ENCODE data around the gene JADE1. TPM values are rescaled to one million over a fixed set of nuclear protein-coding genes. Genes with fewer than 3 reads are reported as not detected.

The JADE1 gene
- total RNA-seq, 1 donor from 2014 or later = 19.0 TPM

GRCh38 chr4:128775916-128776315, 33.6 kb upstream of the JADE1 start:
- no peak for TF ChIP-seq CTCF (conservative IDR thresholded peaks at IDR 0.05; ENCODE audit: low read depth, low read length)
- H3K4me3 ChIP-seq (ENCODE audit: low read depth, low read length) = no peak overlapping the region
- DNase-seq (ENCODE audit: low read depth) = no peak

GRCh38 chr4:128776794-128777216, 32.7 kb upstream of the JADE1 start:
- DNase-seq (ENCODE audit: low read depth) = peak; percentile 100
- no peak overlapping the region for H3K4me3 ChIP-seq (ENCODE audit: low read depth, low read length)
- no peak for TF ChIP-seq CTCF (conservative IDR thresholded peaks at IDR 0.05; ENCODE audit: low read depth, low read length)

GRCh38 chr4:128780688-128781087, 28.8 kb upstream of the JADE1 start:
- no peak for TF ChIP-seq CTCF (conservative IDR thresholded peaks at IDR 0.05; ENCODE audit: low read depth, low read length)
- H3K4me3 ChIP-seq (ENCODE audit: low read depth, low read length) = no peak overlapping the region
- no peak for DNase-seq (ENCODE audit: low read depth)

- no peak for DNase-seq (ENCODE audit: low read depth)
- H3K4me3 ChIP-seq (ENCODE audit: low read depth, low read length) = no peak overlapping the region
- peak; percentile 42 for TF ChIP-seq CTCF (conservative IDR thresholded peaks at IDR 0.05; ENCODE audit: low read depth, low read length)
Observed at GRCh38 chr4:128782076-128782715, 27.3 kb upstream of the JADE1 start.

GRCh38 chr4:128782875-128783614, 26.5 kb upstream of the JADE1 start:
- DNase-seq (ENCODE audit: low read depth) = peak; percentile 69
- no peak for TF ChIP-seq CTCF (conservative IDR thresholded peaks at IDR 0.05; ENCODE audit: low read depth, low read length)
- H3K4me3 ChIP-seq (ENCODE audit: low read depth, low read length) = no peak overlapping the region

GRCh38 chr4:128787509-128788311, 21.8 kb upstream of the JADE1 start:
- DNase-seq (ENCODE audit: low read depth) = no peak
- TF ChIP-seq CTCF (conservative IDR thresholded peaks at IDR 0.05; ENCODE audit: low read depth, low read length) = no peak

More at GRCh38 chr4:128787509-128788311, 21.8 kb upstream of the JADE1 start:
- no peak overlapping the region for H3K4me3 ChIP-seq (ENCODE audit: low read depth, low read length)
